GM04503 (cell line): ENCODE results near the gene GMPPB.

Experiments
- DNase-seq: peaks from one replicate; pipeline ENCODE4 v3.0.0-alpha.2; 2012; ENCODE audit warnings: low read depth

The GMPPB gene

GRCh38 chr3:49727924-49728361, 4.2 kb upstream of the GMPPB start:
- DNase-seq, result no peak

GRCh38 chr3:49727154-49727923, 3.6 kb upstream of the GMPPB start:
- no peak for DNase-seq

- no peak for DNase-seq
These were observed 2.3 kb upstream of the GMPPB start for GRCh38 chr3:49725906-49726681.

DNA sequence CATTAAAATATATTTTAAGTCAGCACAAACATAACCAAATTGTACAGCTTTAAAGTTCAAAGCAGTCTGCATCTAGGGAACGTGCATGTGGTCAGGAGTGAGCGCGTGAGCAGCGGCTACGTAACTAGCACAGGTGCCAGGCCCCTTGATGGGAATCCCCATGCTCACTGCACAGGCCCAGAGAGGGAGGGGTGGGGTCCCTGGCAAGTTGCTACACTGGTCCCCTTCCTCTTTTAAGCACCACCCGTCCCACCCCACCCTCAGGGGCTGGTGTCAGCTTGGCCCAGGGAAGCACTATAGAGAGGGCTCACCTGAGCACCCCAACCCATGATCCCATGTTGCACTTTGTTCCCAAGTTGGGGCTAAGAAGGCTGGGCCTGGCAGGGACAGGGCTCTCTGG, 835 bp upstream of the GMPPB start:
- DNase-seq, result no peak

DNA sequence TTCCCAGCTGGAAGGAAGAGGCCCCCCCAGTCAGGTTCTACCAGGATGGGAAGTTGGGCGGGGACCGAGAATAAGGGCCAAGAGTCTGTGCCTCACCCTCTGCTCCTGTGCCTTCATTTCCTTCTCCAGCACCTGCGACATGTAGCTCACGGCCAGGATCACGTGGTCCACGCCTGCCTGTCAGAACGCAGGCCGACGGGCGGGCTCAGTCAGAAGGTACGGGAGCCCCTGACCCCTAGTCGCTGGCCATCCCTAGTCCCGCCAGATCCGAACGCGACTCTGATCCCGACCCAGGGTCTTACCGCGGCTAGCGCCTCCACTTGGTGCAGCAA, 489 bp downstream of the GMPPB start:
- no peak for DNase-seq

GRCh38 chr3:49722896-49723295, 855 bp downstream of the GMPPB start:
- DNase-seq, result no peak

DNA sequence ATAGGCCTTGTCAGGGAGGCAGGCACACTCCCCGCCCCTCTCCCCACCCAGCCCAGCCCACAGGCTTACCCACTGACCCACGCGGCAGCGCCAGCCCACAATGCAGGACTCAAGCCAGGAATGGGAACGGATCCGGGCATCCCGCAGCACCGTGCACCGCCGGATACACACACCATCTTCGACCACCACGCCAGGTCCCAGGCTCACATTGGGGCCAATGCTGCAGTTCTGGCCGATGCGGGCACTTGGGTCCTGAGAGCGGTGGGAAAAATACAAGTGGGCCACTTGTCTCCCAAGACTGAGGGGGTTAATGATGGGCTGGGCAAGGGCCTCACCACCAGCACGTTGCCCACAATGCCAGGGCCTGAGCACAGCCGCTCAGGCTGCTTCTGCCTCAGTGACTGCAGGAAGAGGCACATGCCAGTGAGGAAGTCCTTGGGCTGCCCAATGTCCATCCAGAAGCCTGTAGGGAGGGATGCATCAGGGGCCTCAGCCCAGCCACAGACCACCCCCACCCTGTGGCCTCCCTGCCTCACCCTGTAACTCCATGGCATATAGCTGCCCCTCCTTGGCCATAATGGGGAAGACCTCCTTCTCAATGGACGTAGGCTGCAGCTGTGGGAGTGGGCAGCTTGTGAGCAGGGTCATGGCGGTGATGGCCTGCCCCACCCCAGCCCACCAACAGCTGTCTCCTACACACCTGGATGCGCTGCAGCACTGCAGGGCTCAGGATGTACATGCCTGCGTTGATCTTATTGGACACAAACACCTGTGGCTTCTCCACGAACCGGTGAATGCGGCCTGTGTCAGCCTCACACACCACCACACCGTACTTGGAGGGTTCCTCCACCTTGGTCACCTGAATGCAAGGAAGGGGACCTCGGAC, 1.6 kb downstream of the GMPPB start:
- DNase-seq, result no peak

DNA sequence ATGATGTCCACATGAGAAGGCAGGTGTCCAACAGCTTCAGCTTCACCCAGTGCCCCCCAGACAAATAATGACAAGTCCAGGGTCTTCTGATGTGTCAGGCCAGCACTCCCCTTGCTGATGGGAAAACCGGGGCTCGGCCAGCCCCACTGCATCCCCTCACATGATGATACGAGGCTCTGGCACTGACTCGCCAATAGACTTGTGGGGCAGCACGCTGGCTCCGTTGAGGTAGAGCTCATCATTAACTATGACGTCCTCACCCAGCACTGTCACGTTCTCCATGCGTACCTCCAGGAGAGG, 2.2 kb downstream of the GMPPB start:
- DNase-seq, result no peak

DNA sequence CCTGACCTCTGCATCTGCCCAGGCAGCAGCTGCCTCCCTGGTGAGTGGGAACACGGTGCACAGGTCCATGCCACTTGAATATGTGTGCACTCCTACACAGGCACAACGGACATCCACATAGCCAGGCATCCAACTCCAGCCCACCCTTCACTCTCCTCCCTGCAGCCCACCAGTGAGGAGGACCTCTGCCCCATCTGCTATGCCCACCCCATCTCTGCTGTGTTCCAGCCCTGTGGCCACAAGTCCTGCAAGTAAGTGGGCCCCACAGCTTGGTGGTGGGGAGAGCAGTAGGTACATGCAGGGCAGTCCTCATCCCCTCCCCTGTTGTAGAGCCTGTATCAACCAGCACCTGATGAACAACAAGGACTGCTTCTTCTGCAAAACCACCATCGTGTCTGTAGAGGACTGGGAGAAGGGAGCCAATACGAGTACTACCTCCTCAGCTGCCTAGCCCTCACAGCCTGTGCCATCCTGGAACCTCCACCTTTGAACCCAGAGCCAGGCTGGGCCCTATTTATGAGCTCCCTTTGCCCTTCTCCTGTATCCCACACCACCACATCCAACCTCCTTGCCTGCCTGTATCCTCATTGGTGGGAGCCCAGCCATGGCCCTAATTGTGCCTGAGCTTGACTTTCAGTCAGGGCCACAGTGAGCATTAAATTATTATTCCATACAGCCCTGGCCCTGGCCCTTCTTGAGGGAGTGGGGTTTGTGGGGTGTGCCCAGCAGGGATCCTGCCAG, 2.7 kb downstream of the GMPPB start:
- no peak for DNase-seq

- DNase-seq, result peak; percentile 60
These were observed 4.4 kb downstream of the GMPPB start, which contains the start of gene AMIGO3 for GRCh38 chr3:49719214-49719884. TSS of gene AMIGO3 (minus strand) at chr3:49719684. CDS start at chr3:49719465, 219 bp downstream.

GRCh38 chr3:49718858-49719213, 4.9 kb downstream of the GMPPB start:
- no peak for DNase-seq

DNA sequence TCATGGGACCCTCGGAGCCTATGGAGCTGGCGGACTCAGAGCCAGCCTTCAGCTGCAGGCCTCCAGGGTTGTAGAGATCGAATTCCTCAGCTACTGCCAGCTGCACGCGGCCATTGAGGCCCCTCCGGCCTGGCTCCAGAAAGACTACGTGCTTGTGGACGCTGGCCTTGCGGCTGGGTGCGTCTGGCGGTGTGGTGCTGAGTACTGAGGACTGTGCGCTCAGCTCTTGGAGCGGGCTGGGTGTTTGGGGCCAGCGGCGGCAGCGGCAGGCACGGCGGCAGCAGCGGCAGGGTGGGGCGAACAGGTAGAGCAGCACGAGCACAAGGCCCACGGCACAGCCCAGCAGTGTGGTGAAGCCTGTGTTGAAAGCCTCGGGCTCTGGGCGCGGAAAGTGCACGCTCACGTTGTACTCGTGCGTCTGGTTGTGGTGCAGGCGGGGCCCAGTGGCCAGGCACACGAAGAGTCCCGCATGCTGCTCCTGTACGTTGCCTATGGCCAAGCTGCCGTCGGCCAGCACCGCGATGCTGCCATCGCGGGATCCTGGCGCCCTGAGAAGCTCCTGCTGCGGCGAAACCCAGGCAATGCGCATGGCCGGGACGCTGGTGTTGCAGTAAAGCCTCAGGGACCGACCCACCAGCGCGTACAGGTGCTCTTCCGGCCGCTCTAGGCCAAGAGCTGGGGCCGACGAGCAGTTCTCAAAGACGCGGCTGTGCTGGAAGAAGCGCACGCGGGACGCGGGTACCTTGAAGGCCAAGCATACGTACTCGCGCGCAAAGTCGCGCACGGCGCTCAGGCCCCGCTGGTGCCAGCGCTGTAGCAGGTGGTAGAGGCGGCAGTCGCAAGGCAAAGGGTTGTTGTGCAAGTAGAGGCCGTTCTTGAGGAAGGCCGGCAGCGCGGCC, 5.5 kb downstream of the GMPPB start:
- no peak for DNase-seq

DNA sequence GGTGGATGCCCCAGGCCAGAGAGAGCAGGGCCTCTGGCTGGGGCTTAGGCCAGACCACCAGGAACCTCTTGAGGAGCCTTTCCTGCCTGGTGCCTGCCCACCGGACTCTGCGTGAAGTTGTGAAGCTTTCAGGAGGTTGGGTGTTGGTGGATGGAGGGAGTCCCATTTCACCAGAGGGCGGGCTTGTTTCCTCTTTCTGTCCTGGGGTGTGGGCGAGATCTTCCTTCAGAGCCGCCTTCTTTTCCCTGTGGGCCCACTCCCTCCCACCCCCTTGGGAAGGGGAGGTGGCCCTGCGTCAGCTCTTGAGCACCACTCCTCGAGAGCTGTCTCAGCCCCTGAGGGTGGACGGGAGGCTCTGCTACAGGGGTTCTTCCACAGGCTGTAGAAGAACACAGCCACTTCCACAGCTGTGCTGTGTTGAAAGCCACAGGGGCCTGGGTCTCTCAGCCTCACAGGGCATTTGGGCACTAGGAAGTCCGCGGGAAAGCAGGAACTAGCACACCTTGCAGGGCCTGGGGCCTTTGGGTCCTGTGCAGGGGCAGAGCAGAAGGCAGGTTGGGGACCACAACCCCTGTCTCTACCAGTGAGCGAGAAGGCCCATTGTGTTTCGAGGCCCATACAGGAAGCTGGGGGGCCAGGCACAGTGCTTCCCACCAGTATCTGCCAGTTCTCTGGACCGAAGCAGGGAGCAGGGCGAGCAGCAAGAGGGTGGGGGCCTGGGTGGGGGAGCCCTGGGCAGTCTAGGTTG, 6.4 kb downstream of the GMPPB start:
- no peak for DNase-seq

- no peak for DNase-seq
These were observed 7.0 kb downstream of the GMPPB start for GRCh38 chr3:49716691-49717210.

DNA sequence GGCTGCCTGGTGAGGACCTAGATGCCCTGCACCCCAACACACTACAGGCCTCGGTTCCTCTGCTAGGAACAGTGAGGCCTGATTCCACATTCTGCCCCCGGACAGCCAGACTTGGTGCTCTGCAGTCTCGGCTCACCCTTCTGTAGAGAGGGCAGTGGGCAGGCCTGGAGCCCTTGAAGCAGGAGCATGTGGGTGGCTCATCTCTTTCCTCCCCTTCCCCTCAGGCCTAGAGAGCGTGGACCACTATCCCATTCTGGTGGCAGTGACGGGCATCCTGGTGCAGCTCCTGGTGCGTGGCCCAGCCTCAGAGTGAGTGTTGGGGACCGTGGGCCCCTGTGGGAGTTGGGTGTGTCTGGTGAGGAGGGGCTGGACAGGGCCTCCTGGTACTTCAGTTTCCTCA, 7.6 kb downstream of the GMPPB start:
- DNase-seq, result no peak

GRCh38 chr3:49715611-49716121, 8.1 kb downstream of the GMPPB start:
- DNase-seq, result no peak

GRCh38 chr3:49714728-49715550, 8.8 kb downstream of the GMPPB start:
- no peak for DNase-seq

GRCh38 chr3:49713336-49714105, 10.2 kb downstream of the GMPPB start:
- DNase-seq, result no peak
